ENCODE data around the gene KCNK4.
A peak's percentile ranks its signal among the peaks of the same experiment; 100 is the strongest.

Gene KCNK4

GRCh38 chr11:64253481-64253880 lies 37.6 kb upstream of the KCNK4 start:
- DNase-seq (ENCODE audit: low spot score): no peak

- DNase-seq (ENCODE audit: low spot score): no peak
These were observed 36.8 kb upstream of the KCNK4 start for GRCh38 chr11:64254326-64254725.

- DNase-seq (ENCODE audit: low spot score): no peak
These were observed 35.7 kb upstream of the KCNK4 start for GRCh38 chr11:64255135-64256128.

GRCh38 chr11:64256300-64256699 lies 34.8 kb upstream of the KCNK4 start:
- DNase-seq (ENCODE audit: low spot score): no peak

- DNase-seq (ENCODE audit: low spot score): no peak
These were observed 32.7 kb upstream of the KCNK4 start for GRCh38 chr11:64258356-64258755.

GRCh38 chr11:64258946-64259532 lies 32.1 kb upstream of the KCNK4 start:
- DNase-seq (ENCODE audit: low spot score): no peak

- DNase-seq (ENCODE audit: low spot score): no peak
These were observed 31.5 kb upstream of the KCNK4 start for GRCh38 chr11:64259533-64260067.

- DNase-seq (ENCODE audit: low spot score): no peak
These were observed 30.9 kb upstream of the KCNK4 start for GRCh38 chr11:64260147-64260708.

- no peak for DNase-seq (ENCODE audit: low spot score)
These were observed 29.5 kb upstream of the KCNK4 start for GRCh38 chr11:64261556-64262080.

GRCh38 chr11:64262271-64263002 lies 28.7 kb upstream of the KCNK4 start:
- DNase-seq (ENCODE audit: low spot score): no peak

GRCh38 chr11:64263021-64263946 lies 27.8 kb upstream of the KCNK4 start:
- no peak for DNase-seq (ENCODE audit: low spot score)

GRCh38 chr11:64263947-64264317 lies 27.2 kb upstream of the KCNK4 start:
- no peak for DNase-seq (ENCODE audit: low spot score)

- no peak for DNase-seq (ENCODE audit: low spot score)
These were observed 26.7 kb upstream of the KCNK4 start for GRCh38 chr11:64264371-64264852.

GRCh38 chr11:64265176-64266160 lies 25.6 kb upstream of the KCNK4 start:
- no peak for DNase-seq (ENCODE audit: low spot score)

- DNase-seq (ENCODE audit: low spot score): no peak
These were observed 24.8 kb upstream of the KCNK4 start for GRCh38 chr11:64266339-64266738.

- no peak for DNase-seq (ENCODE audit: low spot score)
These were observed 23.7 kb upstream of the KCNK4 start for GRCh38 chr11:64267207-64267945.

GRCh38 chr11:64268025-64268892 lies 22.8 kb upstream of the KCNK4 start:
- peak; percentile 87 for DNase-seq (ENCODE audit: low spot score)

All from LoVo (cell line).